GM19438 (cell line): ENCODE data around the gene IL10.
A peak's percentile ranks its signal among the peaks of the same experiment; 100 is the strongest.
"Not testable (repeated sequence)": the region's sequence is repeated elsewhere in the genome, so short reads cannot be mapped to it uniquely, and the experiment has no call there.

Source experiments
- ATAC-seq: cut with Tn5 transposase; IDR thresholded peaks from one replicate; pipeline ENCODE4 v1.9.1; 2021; ENCODE audit warnings: low read depth; ENCODE audit not compliant: unreplicated experiment

IL10 gene

GRCh38 chr1:206794294-206794908, 22.1 kb upstream of the IL10 start:
- no peak for ATAC-seq

- ATAC-seq: no peak
Measured at GRCh38 chr1:206793620-206794019, 21.3 kb upstream of the IL10 start.

DNA sequence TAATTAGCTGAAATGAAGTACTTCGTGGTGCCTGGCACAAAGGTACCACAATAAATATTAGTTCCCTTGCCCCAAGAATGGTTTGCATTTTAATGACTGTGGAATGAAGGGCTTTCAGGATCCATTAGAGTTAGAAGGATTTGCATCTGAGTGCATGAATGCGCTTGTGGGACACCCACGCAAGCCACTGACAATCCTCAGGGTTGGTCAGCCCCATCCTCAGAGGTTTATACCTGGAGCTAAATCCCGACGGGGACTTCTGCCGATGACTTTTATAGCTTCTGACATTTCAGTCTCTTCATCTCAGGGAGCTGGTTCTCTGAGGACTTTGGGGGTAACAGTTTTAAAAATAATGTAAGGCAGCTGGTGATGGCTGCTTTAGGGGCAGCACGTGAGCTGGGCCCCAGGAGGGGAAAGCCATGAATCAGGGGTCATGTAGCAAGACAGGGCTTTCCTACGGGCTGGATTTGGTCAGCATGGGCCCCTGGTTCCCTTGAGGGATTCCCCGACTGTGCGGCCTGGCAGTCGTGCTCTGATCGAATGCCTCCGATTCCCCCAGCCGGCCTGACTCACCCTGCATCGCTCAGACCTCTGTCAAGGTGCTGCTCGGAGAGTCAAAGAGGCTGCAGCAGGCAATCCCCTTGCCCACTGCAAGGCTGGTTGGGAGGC, 20.8 kb upstream of the IL10 start:
- no peak for ATAC-seq

DNA sequence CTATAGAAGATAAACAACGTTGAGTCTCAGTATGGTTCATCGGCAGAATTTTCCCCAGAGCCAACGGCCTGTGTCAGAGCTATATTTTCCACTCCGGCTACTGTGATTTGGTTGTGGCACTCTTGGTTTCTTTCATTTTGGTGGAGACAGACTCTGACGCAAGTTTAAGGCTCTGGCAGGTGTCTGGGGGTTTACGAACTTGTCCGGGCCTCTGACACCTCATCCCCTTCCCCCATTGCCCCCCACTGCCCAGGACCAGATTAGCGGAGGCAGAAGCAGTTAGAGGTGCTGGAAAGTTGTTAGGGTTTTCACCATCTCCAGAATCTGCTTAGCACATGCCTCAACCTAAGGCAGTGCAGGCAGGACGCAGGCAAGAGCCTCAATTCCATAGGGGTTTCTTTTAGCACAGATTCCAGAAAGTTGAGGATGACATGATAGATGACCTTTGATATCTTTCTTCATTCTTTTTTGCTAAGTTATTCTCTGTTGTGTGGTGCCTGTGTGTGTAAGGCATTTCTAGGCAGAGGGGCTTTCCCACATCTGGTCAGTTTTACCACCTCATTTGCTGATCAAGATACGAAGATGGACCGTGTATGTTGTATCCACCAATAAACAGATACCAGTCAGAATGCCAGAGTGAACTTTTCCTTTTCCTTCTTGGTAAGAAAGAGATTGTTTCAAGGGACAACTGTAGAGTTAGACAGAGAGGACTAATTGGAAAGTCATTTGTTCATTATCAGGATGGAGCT, 18.4 kb upstream of the IL10 start:
- ATAC-seq: no peak

GRCh38 chr1:206788487-206789050, 16.3 kb upstream of the IL10 start:
- no peak for ATAC-seq

DNA sequence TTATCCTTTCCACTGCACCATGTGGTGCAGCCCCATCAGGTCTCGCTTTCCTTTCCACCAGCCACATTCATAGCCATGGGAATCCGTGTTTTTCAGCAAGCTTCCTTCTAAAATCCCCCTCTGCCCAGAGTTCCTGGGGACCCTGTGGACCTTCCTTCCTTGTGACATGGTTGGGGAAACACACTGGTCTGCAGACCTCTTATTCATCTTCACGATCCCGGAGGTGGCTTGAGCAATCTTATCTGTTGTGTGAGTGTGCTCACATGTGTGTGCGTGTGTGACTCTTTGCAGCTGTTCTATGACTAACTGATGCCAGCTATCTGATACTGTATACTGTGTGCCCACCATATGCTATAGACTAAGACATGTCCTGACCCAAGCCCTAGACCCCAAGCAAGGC, 15.6 kb upstream of the IL10 start:
- no peak for ATAC-seq

- no peak for ATAC-seq
Measured at GRCh38 chr1:206786212-206786886, 14.1 kb upstream of the IL10 start.

DNA sequence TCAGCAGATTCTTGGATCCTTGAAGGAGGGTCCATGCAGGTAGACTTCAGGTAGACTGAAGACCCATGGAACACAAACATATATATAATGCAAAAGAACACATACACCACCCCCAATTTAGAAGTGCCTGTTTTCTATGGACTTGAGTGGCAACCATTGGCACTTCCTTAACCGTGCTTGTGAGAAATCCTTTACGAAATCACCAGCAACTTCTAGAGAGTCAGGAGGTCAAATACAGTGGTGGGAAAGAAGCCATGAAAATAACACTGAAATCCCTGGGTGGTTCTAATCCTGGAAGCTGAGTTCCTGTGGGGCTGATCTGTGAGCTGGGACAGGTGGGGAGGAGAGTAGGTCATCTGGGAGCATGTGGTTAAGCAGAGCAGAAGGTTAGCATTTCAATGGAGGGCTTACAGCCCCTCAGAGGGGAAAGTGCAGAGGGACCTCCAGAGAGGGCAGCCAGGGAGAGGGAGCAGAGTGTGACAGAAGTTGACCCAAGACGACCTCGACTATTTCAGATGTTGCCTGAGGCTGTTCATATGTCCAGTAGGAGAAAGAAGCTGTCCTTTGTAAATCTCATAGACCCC, 13.0 kb upstream of the IL10 start:
- ATAC-seq: no peak

DNA sequence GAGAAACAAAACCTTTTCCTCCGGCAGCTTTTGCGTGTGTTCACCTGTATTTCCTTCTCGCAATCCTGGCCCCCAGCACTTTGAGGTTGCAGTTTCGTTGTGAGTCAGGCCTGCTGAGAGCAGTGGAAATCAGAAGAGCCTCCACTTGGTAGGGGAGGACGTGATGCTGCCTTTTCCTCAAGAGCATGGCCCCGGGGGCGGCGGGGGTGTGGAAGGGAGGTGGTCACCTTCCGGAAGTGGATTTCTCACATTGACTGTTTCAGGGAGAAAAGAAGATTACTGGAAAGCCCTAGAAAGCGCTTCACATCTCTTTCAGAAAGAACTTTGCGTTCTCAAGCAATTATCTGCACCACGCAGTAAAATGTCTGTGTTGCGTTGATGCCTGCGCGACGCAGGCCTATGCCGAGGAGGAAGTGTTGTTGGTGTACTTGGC, 12.2 kb upstream of the IL10 start:
- ATAC-seq: peak; percentile 57

DNA sequence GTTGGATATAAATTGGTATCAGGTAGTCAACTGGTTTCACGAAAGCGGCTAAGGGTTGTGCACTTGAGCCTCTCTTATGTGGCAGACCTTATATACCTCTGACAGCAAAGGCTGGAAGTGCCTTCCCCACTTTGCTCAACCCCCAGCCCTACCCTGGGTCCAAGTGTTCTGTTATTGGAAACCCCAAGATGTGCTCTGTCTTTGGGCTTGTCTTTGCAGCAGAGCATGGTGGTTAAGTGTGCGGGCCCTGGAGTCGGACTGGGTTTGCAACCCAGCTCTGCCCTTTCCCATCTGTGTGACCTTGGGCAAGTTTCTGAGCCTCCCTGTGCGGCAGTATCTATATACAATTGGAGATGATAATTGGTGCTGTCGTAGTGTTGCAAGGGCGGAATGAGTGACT, 11.2 kb upstream of the IL10 start:
- no peak for ATAC-seq

GRCh38 chr1:206782448-206782847, 10.2 kb upstream of the IL10 start:
- ATAC-seq: peak; percentile 59

DNA sequence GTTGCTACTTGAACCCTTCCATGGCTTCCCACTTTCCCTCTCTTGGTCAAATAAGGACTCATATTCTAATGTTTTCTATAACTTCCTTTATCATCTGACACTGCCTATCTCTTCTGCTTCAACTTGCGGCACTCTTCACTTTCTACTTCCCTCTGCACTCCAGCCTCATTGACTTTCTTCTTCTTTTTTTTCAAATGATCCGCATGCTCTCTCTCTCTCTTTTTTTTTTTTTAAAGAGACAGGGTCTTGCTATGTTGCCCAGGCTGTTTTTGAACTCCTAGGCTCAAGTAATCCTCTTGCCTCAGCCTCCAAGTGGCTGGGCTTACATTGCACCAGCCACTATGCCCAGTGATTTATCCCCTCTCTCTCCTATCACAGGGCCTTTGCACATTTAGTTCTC, 7.3 kb upstream of the IL10 start:
- ATAC-seq: no peak

GRCh38 chr1:206778911-206779310, 6.6 kb upstream of the IL10 start:
- not testable (repeated sequence) for ATAC-seq

GRCh38 chr1:206778031-206778430, 5.7 kb upstream of the IL10 start:
- ATAC-seq: no peak

DNA sequence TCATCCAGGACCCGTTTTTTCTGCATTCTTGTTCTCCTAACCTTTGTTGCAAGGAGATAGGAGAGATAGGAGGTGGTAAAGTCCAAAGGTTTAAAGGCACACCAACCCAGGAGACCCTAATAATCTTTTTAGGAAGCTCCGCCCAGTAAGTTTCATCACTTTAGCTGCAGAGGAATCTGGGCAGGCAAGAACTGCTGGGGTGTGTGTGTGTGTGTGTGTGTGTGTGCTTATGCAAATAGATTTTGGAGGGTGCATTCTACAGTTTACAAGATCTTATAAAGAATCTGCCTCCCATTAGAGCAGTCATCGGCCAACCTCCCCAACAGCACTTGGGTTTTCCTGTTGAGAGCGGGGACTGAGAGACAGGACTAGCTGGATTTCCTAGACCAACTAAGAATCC, 3.9 kb upstream of the IL10 start:
- ATAC-seq: no peak

DNA sequence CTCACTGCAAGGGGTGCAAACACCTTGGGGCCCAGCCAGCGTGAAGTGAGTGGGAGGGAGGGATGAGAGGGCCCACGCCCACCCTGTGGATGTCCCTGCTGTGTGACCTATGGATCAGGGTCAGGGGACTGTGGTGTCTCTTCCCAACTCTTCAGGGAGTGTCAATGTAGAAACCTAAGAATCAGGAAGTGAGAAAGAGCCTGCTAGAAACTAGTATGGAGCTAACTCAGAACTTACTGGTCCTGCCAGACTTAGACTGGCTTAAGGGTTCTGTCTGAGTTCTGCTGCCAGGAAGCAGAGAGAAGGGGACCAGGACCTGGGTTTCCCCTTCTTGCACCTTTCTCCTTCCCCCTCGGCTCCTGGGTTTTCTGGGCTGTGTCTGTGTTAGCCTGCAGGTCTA, 1.8 kb upstream of the IL10 start:
- no peak for ATAC-seq

- ATAC-seq: no peak
Measured at GRCh38 chr1:206771338-206771692, 979 bp downstream of the IL10 start.

GRCh38 chr1:206770531-206771337, 1.6 kb downstream of the IL10 start, which contains the start of gene IL19:
IL19 (plus strand) TSS chr1:206770773; CDS start chr1:206836663, 65,890 bp downstream.
- ATAC-seq: no peak

DNA sequence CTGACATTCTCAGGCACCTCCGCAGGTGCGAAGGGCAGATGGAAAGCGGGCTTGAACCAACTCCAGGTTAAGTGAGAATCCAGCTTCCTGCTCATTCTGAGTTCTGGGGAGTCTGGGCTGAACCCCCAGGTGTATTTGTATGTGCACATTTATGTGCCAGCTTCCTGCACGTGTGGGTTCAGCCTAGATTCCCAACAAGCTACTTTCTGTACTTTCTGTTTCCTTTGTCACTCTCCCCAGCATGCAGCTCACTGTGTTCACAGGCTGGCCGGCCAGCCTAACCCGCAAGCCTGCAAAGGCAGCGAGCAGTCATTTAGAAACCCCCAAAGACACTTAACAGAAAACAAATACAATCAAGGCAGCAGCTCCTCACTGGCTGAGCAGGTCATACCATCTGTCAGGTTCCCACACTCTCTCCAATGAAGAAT, 3.0 kb downstream of the IL10 start:
- peak; percentile 57 for ATAC-seq
